Natural killer cell treated with Interleukin-12 subunit alpha and Interleukin-12 subunit beta and Interleukin-15 and Interleukin-18, amount 100 ng/mL, for 72 hours (primary cell): ENCODE measurements around the gene RALA. TPM values are rescaled to one million over a fixed set of nuclear protein-coding genes. Genes with fewer than 3 reads are reported as not detected.

ENCODE experiments used
- ATAC-seq, 2 donors: fragments of 150-1000 bp; cut with Tn5 transposase in 1 of 2; sonication (Bioruptor Pico), chemical (Tn5 transposase) in 1 of 2; 2 replicates each; pipeline ENCODE4 v1.10.0; 2021
- DNase-seq: peaks from one replicate; pipeline ENCODE4 v3.0.0; 2022; ENCODE audit warnings: low spot score
- H3K27ac Mint-ChIP-seq, 2 donors: 1 replicate in 1 of 2; 2 replicates in 1 of 2; pipeline ENCODE4 v1.8.0; 2022; ENCODE audit warnings: mixed read lengths in 2 of 2, mild to moderate bottlenecking in 1 of 2, moderate library complexity in 1 of 2
- H3K27me3 Mint-ChIP-seq, 2 donors: 1 replicate in 1 of 2; 2 replicates in 1 of 2; pipeline ENCODE4 v1.8.0; 2022; ENCODE audit warnings: mixed read lengths in 2 of 2
- H3K36me3 Mint-ChIP-seq: one replicate; pipeline ENCODE4 v1.8.0; 2022; ENCODE audit warnings: mixed read lengths
- H3K4me1 Mint-ChIP-seq, 2 donors: 1 replicate in 1 of 2; 2 replicates in 1 of 2; pipeline ENCODE4 v1.8.0; 2022; ENCODE audit warnings: low read depth in 2 of 2, mixed read lengths in 2 of 2, mild to moderate bottlenecking in 1 of 2
- H3K4me3 Mint-ChIP-seq: one replicate; pipeline ENCODE4 v1.8.0; 2022; ENCODE audit warnings: mixed read lengths
- H3K9me3 Mint-ChIP-seq: 2 replicates; pipeline ENCODE4 v1.8.0; 2022; ENCODE audit warnings: mixed read lengths
- total RNA-seq, 2 donors: library from RNA; stranded (reverse); gene quantifications; one replicate each; pipeline ENCODE4 v1.2.3, GENCODE V29; 2022

The RALA gene
- total RNA-seq, 2 donors from 2014 or later = 22.0 to 28.6 TPM

- Mint-ChIP-seq H3K27ac (no peak overlapping the region), H3K4me1 (peaks cover 0 to 6% of the 10 kb centered on the region in 2 donors), H3K4me3 (no peak overlapping the region), H3K36me3 (no peaks in the 10 kb centered on the region), H3K27me3 (peaks cover 0 to 5% of the 10 kb centered on the region in 2 donors), H3K9me3 (no peaks in the 10 kb centered on the region)
- no peak for ATAC-seq
- no peak for DNase-seq
These were observed 98.0 kb downstream of the RALA start for GRCh38 chr7:39721345-39721744.

GRCh38 chr7:39721919-39722597, 98.7 kb downstream of the RALA start:
- no peak for ATAC-seq
- no peaks in the 10 kb centered on the region for H3K36me3 Mint-ChIP-seq
- no peak overlapping the region for H3K4me3 Mint-ChIP-seq
- no peak for DNase-seq
- peaks cover 0 to 6% of the 10 kb centered on the region in 2 donors for H3K4me1 Mint-ChIP-seq
- peaks cover 0 to 5% of the 10 kb centered on the region in 2 donors for H3K27me3 Mint-ChIP-seq
- no peaks in the 10 kb centered on the region for H3K9me3 Mint-ChIP-seq
- H3K27ac Mint-ChIP-seq = no peak overlapping the region

GRCh38 chr7:39727231-39728012, 104.0 kb downstream of the RALA start:
- H3K9me3 Mint-ChIP-seq = no peaks in the 10 kb centered on the region
- H3K4me3 Mint-ChIP-seq = no peak overlapping the region
- DNase-seq (no peak), ATAC-seq (no peak)
- H3K36me3 Mint-ChIP-seq = no peaks in the 10 kb centered on the region
- H3K27ac Mint-ChIP-seq = no peak overlapping the region
- peaks cover 0 to 3% of the 10 kb centered on the region in 2 donors for H3K27me3 Mint-ChIP-seq
- H3K4me1 Mint-ChIP-seq = peaks cover 5 to 7% of the 10 kb centered on the region in 2 donors

GRCh38 chr7:39732837-39733804, 109.7 kb downstream of the RALA start:
- Mint-ChIP-seq H3K36me3 (no peaks in the 10 kb centered on the region), H3K4me1 (peaks cover 34 to 36% of the 10 kb centered on the region in 2 donors), H3K27me3 (no peaks in the 10 kb centered on the region), H3K9me3 (no peaks in the 10 kb centered on the region), H3K27ac (peak overlapping the region; percentile 84 to 87), H3K4me3 (peak overlapping the region; percentile 91)
- ATAC-seq = peak; percentile 97
- peak; percentile 99 for DNase-seq

GRCh38 chr7:39733881-39734632, 110.7 kb downstream of the RALA start:
- peak overlapping the region; percentile 91 for H3K4me3 Mint-ChIP-seq
- no peaks in the 10 kb centered on the region for H3K36me3 Mint-ChIP-seq
- H3K4me1 Mint-ChIP-seq = peaks cover 34 to 36% of the 10 kb centered on the region in 2 donors
- H3K27me3 Mint-ChIP-seq = no peaks in the 10 kb centered on the region
- DNase-seq (no peak), ATAC-seq (no peak)
- H3K27ac Mint-ChIP-seq = peak overlapping the region; percentile 84 to 87
- no peaks in the 10 kb centered on the region for H3K9me3 Mint-ChIP-seq

GRCh38 chr7:39734633-39735004, 111.2 kb downstream of the RALA start:
- DNase-seq (no peak), ATAC-seq (no peak)
- Mint-ChIP-seq H3K4me1 (peaks cover 34 to 36% of the 10 kb centered on the region in 2 donors), H3K27me3 (no peaks in the 10 kb centered on the region), H3K9me3 (no peaks in the 10 kb centered on the region), H3K27ac (peak overlapping the region; percentile 84 to 87), H3K36me3 (no peaks in the 10 kb centered on the region), H3K4me3 (peak overlapping the region; percentile 91)

- Mint-ChIP-seq H3K36me3 (no peaks in the 10 kb centered on the region), H3K4me1 (peaks cover 32 to 39% of the 10 kb centered on the region in 2 donors), H3K4me3 (peak overlapping the region; percentile 63), H3K27me3 (no peaks in the 10 kb centered on the region), H3K27ac (peak overlapping the region; percentile 66 to 87), H3K9me3 (no peaks in the 10 kb centered on the region)
- DNase-seq = no peak
- ATAC-seq = no peak
These were observed 112.5 kb downstream of the RALA start for GRCh38 chr7:39735903-39736302.

- H3K4me3 Mint-ChIP-seq = no peak overlapping the region
- no peaks in the 10 kb centered on the region for H3K36me3 Mint-ChIP-seq
- H3K27ac Mint-ChIP-seq = no peak overlapping the region
- H3K9me3 Mint-ChIP-seq = no peaks in the 10 kb centered on the region
- ATAC-seq (peak in 1 of 2 donors; percentile 64), DNase-seq (no peak)
- no peaks in the 10 kb centered on the region for H3K27me3 Mint-ChIP-seq
- H3K4me1 Mint-ChIP-seq = peaks cover 5 to 10% of the 10 kb centered on the region in 2 donors
These were observed 118.7 kb downstream of the RALA start for GRCh38 chr7:39741942-39742623.

- Mint-ChIP-seq H3K27ac (peak overlapping the region in 1 of 2 donors; percentile 39), H3K9me3 (no peaks in the 10 kb centered on the region), H3K4me3 (no peak overlapping the region), H3K27me3 (no peaks in the 10 kb centered on the region), H3K36me3 (no peaks in the 10 kb centered on the region), H3K4me1 (peaks cover 10% of the 10 kb centered on the region in 2 donors)
- DNase-seq (no peak), ATAC-seq (no peak)
These were observed 121.2 kb downstream of the RALA start for GRCh38 chr7:39744620-39745019.

GRCh38 chr7:39745320-39745719, 121.9 kb downstream of the RALA start:
- Mint-ChIP-seq H3K9me3 (no peaks in the 10 kb centered on the region), H3K27ac (no peak overlapping the region), H3K4me3 (no peak overlapping the region), H3K27me3 (no peaks in the 10 kb centered on the region), H3K4me1 (peaks cover 10 to 14% of the 10 kb centered on the region in 2 donors), H3K36me3 (no peaks in the 10 kb centered on the region)
- DNase-seq = no peak
- ATAC-seq = no peak

- no peak overlapping the region for H3K4me3 Mint-ChIP-seq
- no peaks in the 10 kb centered on the region for H3K36me3 Mint-ChIP-seq
- peak; percentile 53 to 54 for ATAC-seq
These were observed 122.9 kb downstream of the RALA start for GRCh38 chr7:39746103-39746819.

GRCh38 chr7:39749177-39749576, 125.8 kb downstream of the RALA start:
- H3K27me3 Mint-ChIP-seq = no peaks in the 10 kb centered on the region
- DNase-seq (no peak), ATAC-seq (no peak)
- H3K9me3 Mint-ChIP-seq = no peaks in the 10 kb centered on the region
- H3K4me3 Mint-ChIP-seq = no peak overlapping the region
- H3K27ac Mint-ChIP-seq = no peak overlapping the region
- peaks cover 4% of the 10 kb centered on the region for H3K36me3 Mint-ChIP-seq
- peaks cover 6 to 14% of the 10 kb centered on the region in 2 donors for H3K4me1 Mint-ChIP-seq

More at GRCh38 chr7:39746103-39746819, 122.9 kb downstream of the RALA start:
- Mint-ChIP-seq H3K9me3 (no peaks in the 10 kb centered on the region), H3K27me3 (no peaks in the 10 kb centered on the region), H3K27ac (no peak overlapping the region), H3K4me1 (peaks cover 6 to 14% of the 10 kb centered on the region in 2 donors)
- DNase-seq = no peak
